HEK293 (cell line): Measurements from ENCODE around the gene GARIN5B.

Source experiments
- ATF2 ChIP-seq: fragments of 450-650 bp; formaldehyde crosslinking; IDR thresholded peaks from 2 replicates; pipeline ENCODE4 v1.5.1; 2016; ENCODE audit warnings: missing biosample characterization, missing genetic modification characterization, low read depth
- GLIS2 ChIP-seq: fragments of 450-650 bp; formaldehyde crosslinking; IDR thresholded peaks from 2 replicates; pipeline ENCODE4 v1.5.1; 2016; ENCODE audit warnings: missing biosample characterization, missing genetic modification characterization
- KLF16 ChIP-seq: fragments of 450-650 bp; formaldehyde crosslinking; IDR thresholded peaks from 2 replicates; pipeline ENCODE4 v1.5.1; 2017; ENCODE audit warnings: missing biosample characterization, missing genetic modification characterization
- KLF9 ChIP-seq: fragments of 450-650 bp; formaldehyde crosslinking; IDR thresholded peaks from 2 replicates; pipeline ENCODE4 v1.5.1; 2016; ENCODE audit warnings: missing biosample characterization, missing genetic modification characterization, low read depth
- MEIS1 ChIP-seq: sonication (generic); formaldehyde crosslinking; IDR thresholded peaks from 2 replicates; pipeline ENCODE4 v1.8.1; 2022; ENCODE audit warnings: missing genetic modification reagents, mild to moderate bottlenecking, borderline replicate concordance
- MZF1 ChIP-seq: fragments of 450-650 bp; formaldehyde crosslinking; IDR thresholded peaks from 2 replicates; pipeline ENCODE4 v1.5.1; 2017; ENCODE audit warnings: missing biosample characterization, missing genetic modification characterization, borderline replicate concordance
- YY1 ChIP-seq: fragments of 450-650 bp; formaldehyde crosslinking; IDR thresholded peaks from 2 replicates; pipeline ENCODE4 v1.5.1; 2018; ENCODE audit warnings: missing biosample characterization, missing genetic modification characterization
- ZBTB20 ChIP-seq: fragments of 450-650 bp; formaldehyde crosslinking; IDR thresholded peaks from 2 replicates; pipeline ENCODE4 v1.5.1; 2016; ENCODE audit warnings: missing biosample characterization, missing genetic modification characterization
- ZBTB21 ChIP-seq: fragments of 450-650 bp; formaldehyde crosslinking; IDR thresholded peaks from 2 replicates; pipeline ENCODE4 v1.5.1; 2017; ENCODE audit warnings: missing biosample characterization, missing genetic modification characterization
- ZFHX2 ChIP-seq: fragments of 450-650 bp; formaldehyde crosslinking; conservative IDR thresholded peaks from 2 replicates; pipeline ENCODE4 v1.5.1; 2016; ENCODE audit warnings: missing biosample characterization, missing genetic modification characterization
- ZFP41 ChIP-seq: fragments of 450-650 bp; formaldehyde crosslinking; IDR thresholded peaks from 2 replicates; pipeline ENCODE4 v1.5.1; 2016; ENCODE audit warnings: missing biosample characterization, missing genetic modification characterization, borderline replicate concordance
- ZNF132 ChIP-seq: fragments of 450-650 bp; formaldehyde crosslinking; IDR thresholded peaks from 2 replicates; pipeline ENCODE4 v1.5.1; 2017; ENCODE audit warnings: missing biosample characterization, missing genetic modification characterization, borderline replicate concordance
- ZNF133 ChIP-seq: fragments of 450-650 bp; formaldehyde crosslinking; IDR thresholded peaks from 2 replicates; pipeline ENCODE4 v1.5.1; 2016; ENCODE audit warnings: missing biosample characterization, missing genetic modification characterization
- ZNF140 ChIP-seq: fragments of 450-650 bp; formaldehyde crosslinking; IDR thresholded peaks from 2 replicates; pipeline ENCODE4 v1.5.1; 2016; ENCODE audit warnings: missing biosample characterization, missing genetic modification characterization
- ZNF16 ChIP-seq: fragments of 450-650 bp; formaldehyde crosslinking; IDR thresholded peaks from 2 replicates; pipeline ENCODE4 v1.5.1; 2016; ENCODE audit warnings: low read depth, missing biosample characterization, missing genetic modification characterization
- ZNF366 ChIP-seq: fragments of 450-650 bp; formaldehyde crosslinking; conservative IDR thresholded peaks from 2 replicates; pipeline ENCODE4 v1.5.1; 2016; ENCODE audit warnings: missing biosample characterization, missing genetic modification characterization
- ZNF391 ChIP-seq: fragments of 450-650 bp; formaldehyde crosslinking; IDR thresholded peaks from 2 replicates; pipeline ENCODE4 v1.5.1; 2016; ENCODE audit warnings: low read depth, missing biosample characterization, missing genetic modification characterization, borderline replicate concordance
- ZNF416 ChIP-seq: fragments of 450-650 bp; formaldehyde crosslinking; IDR thresholded peaks from 2 replicates; pipeline ENCODE4 v1.5.1; 2016; ENCODE audit warnings: missing biosample characterization, missing genetic modification characterization
- ZNF529 ChIP-seq: fragments of 450-650 bp; formaldehyde crosslinking; IDR thresholded peaks from 2 replicates; pipeline ENCODE4 v1.5.1; 2017; ENCODE audit warnings: missing genetic modification characterization, missing biosample characterization; ENCODE audit not compliant: insufficient replicate concordance
- ZNF585B ChIP-seq: fragments of 450-650 bp; formaldehyde crosslinking; IDR thresholded peaks from 2 replicates; pipeline ENCODE4 v1.5.1; 2016; ENCODE audit warnings: missing biosample characterization, missing genetic modification characterization
- ZNF621 ChIP-seq: fragments of 450-650 bp; formaldehyde crosslinking; IDR thresholded peaks from 2 replicates; pipeline ENCODE4 v1.5.1; 2017; ENCODE audit warnings: missing biosample characterization, missing genetic modification characterization
- ZNF629 ChIP-seq: fragments of 450-650 bp; formaldehyde crosslinking; IDR thresholded peaks from 2 replicates; pipeline ENCODE4 v1.5.1; 2017; ENCODE audit warnings: missing biosample characterization, missing genetic modification characterization
- ZNF76 ChIP-seq: fragments of 450-650 bp; formaldehyde crosslinking; IDR thresholded peaks from 2 replicates; pipeline ENCODE4; 2016; ENCODE audit warnings: low read depth, missing biosample characterization, missing genetic modification characterization, borderline replicate concordance
- ZNF843 ChIP-seq: fragments of 450-650 bp; formaldehyde crosslinking; IDR thresholded peaks from 2 replicates; pipeline ENCODE4 v1.5.1; 2016; ENCODE audit warnings: missing biosample characterization, missing genetic modification characterization
- ZSCAN16 ChIP-seq: fragments of 450-650 bp; formaldehyde crosslinking; IDR thresholded peaks from 2 replicates; pipeline ENCODE4 v1.5.1; 2016; ENCODE audit warnings: missing biosample characterization, missing genetic modification characterization
- ZSCAN30 ChIP-seq: fragments of 450-650 bp; IDR thresholded peaks from 2 replicates; pipeline ENCODE4 v1.5.1; 2018; ENCODE audit warnings: missing biosample characterization, mild to moderate bottlenecking, missing genetic modification characterization, moderate library complexity
- ZSCAN4 ChIP-seq: fragments of 450-650 bp; formaldehyde crosslinking; IDR thresholded peaks from 2 replicates; pipeline ENCODE4 v1.5.1; 2017; ENCODE audit warnings: missing biosample characterization, missing genetic modification characterization
- TF ChIP-seq, protein P1 (sequence below): fragments of 450-650 bp; formaldehyde crosslinking; IDR thresholded peaks from 2 replicates; pipeline ENCODE4 v1.5.1; 2016; ENCODE audit warnings: missing biosample characterization, missing genetic modification characterization
- TF ChIP-seq, protein P2 (sequence below): fragments of 450-650 bp; formaldehyde crosslinking; IDR thresholded peaks from 2 replicates; pipeline ENCODE4 v1.5.1; 2016; ENCODE audit warnings: missing biosample characterization, missing genetic modification characterization
- TF ChIP-seq, protein P3 (sequence below): fragments of 450-650 bp; formaldehyde crosslinking; IDR thresholded peaks from 2 replicates; pipeline ENCODE4 v1.5.1; 2016; ENCODE audit warnings: missing biosample characterization, missing genetic modification characterization

GARIN5B gene

GRCh38 chr19:55372316-55373081 lies 9.4 kb upstream of the GARIN5B start (continued):
- TF ChIP-seq ATF2 (tag by site-specific recombination) (peak; percentile 76), MZF1 (no peak), ZFHX2 (tag by site-specific recombination) (no peak), ZNF16 (no peak), KLF16 (tag by site-specific recombination) (no peak), ZSCAN16 (tag by site-specific recombination) (no peak), ZNF843 (tag by site-specific recombination) (no peak), GLIS2 (tag by site-specific recombination) (peak; percentile 85), ZBTB20 (tag by site-specific recombination) (no peak), ZNF140 (tag by site-specific recombination) (no peak), ZNF132 (no peak), ZNF133 (tag by site-specific recombination) (no peak), ZFP41 (no peak), ZNF366 (tag by site-specific recombination) (peak; percentile 41; the same call in 1 of the 2 replicates), ZSCAN4 (tag by site-specific recombination) (no peak), KLF9 (tag by site-specific recombination) (no peak), ZNF621 (tag by site-specific recombination) (no peak), ZNF416 (no peak), ZNF585B (no peak), ZNF391 (tag by site-specific recombination) (no peak), YY1 (tag by site-specific recombination) (no peak), ZNF76 (tag by site-specific recombination) (no peak), ZNF629 (tag by site-specific recombination) (peak; percentile 79), ZSCAN30 (tag by site-specific recombination) (no peak), ZNF529 (tag by site-specific recombination) (no peak), MEIS1 (CRISPR knock-in tag) (no peak), ZBTB21 (0 out of 2 replicates have a peak, but pooled peaks have one; percentile 46)
- TF ChIP-seq, protein P1, sequence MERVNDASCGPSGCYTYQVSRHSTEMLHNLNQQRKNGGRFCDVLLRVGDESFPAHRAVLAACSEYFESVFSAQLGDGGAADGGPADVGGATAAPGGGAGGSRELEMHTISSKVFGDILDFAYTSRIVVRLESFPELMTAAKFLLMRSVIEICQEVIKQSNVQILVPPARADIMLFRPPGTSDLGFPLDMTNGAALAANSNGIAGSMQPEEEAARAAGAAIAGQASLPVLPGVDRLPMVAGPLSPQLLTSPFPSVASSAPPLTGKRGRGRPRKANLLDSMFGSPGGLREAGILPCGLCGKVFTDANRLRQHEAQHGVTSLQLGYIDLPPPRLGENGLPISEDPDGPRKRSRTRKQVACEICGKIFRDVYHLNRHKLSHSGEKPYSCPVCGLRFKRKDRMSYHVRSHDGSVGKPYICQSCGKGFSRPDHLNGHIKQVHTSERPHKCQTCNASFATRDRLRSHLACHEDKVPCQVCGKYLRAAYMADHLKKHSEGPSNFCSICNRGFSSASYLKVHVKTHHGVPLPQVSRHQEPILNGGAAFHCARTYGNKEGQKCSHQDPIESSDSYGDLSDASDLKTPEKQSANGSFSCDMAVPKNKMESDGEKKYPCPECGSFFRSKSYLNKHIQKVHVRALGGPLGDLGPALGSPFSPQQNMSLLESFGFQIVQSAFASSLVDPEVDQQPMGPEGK (tag by site-specific recombination), result peak; percentile 62
- TF ChIP-seq, protein P2, sequence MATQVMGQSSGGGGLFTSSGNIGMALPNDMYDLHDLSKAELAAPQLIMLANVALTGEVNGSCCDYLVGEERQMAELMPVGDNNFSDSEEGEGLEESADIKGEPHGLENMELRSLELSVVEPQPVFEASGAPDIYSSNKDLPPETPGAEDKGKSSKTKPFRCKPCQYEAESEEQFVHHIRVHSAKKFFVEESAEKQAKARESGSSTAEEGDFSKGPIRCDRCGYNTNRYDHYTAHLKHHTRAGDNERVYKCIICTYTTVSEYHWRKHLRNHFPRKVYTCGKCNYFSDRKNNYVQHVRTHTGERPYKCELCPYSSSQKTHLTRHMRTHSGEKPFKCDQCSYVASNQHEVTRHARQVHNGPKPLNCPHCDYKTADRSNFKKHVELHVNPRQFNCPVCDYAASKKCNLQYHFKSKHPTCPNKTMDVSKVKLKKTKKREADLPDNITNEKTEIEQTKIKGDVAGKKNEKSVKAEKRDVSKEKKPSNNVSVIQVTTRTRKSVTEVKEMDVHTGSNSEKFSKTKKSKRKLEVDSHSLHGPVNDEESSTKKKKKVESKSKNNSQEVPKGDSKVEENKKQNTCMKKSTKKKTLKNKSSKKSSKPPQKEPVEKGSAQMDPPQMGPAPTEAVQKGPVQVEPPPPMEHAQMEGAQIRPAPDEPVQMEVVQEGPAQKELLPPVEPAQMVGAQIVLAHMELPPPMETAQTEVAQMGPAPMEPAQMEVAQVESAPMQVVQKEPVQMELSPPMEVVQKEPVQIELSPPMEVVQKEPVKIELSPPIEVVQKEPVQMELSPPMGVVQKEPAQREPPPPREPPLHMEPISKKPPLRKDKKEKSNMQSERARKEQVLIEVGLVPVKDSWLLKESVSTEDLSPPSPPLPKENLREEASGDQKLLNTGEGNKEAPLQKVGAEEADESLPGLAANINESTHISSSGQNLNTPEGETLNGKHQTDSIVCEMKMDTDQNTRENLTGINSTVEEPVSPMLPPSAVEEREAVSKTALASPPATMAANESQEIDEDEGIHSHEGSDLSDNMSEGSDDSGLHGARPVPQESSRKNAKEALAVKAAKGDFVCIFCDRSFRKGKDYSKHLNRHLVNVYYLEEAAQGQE (tag by site-specific recombination), result no peak
- TF ChIP-seq, protein P3, sequence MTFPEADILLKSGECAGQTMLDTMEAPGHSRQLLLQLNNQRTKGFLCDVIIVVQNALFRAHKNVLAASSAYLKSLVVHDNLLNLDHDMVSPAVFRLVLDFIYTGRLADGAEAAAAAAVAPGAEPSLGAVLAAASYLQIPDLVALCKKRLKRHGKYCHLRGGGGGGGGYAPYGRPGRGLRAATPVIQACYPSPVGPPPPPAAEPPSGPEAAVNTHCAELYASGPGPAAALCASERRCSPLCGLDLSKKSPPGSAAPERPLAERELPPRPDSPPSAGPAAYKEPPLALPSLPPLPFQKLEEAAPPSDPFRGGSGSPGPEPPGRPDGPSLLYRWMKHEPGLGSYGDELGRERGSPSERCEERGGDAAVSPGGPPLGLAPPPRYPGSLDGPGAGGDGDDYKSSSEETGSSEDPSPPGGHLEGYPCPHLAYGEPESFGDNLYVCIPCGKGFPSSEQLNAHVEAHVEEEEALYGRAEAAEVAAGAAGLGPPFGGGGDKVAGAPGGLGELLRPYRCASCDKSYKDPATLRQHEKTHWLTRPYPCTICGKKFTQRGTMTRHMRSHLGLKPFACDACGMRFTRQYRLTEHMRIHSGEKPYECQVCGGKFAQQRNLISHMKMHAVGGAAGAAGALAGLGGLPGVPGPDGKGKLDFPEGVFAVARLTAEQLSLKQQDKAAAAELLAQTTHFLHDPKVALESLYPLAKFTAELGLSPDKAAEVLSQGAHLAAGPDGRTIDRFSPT (tag by site-specific recombination), result peak; percentile 59; the same call in 1 of the 2 replicates
